Erythroblast (primary cell): Measurements from ENCODE around the gene JARID2.
A peak's percentile ranks its signal among the peaks of the same experiment; 100 is the strongest.

ENCODE experiments used
- DNase-seq, 2 experiments: peaks; one replicate each; lab custom pipeline; 2025; lab: John Stamatoyannopoulos, UW
- GATA1 ChIP-seq: IDR thresholded peaks from 2 replicates; pipeline ENCODE4 v1.6.1; 2011; ENCODE audit warnings: low read depth, mild to moderate bottlenecking, control low read depth, low read length, moderate library complexity
- POLR2A ChIP-seq: IDR thresholded peaks from 2 replicates; pipeline ENCODE4 v1.6.1; 2011; ENCODE audit warnings: mild to moderate bottlenecking, low read length

JARID2 gene

DNA sequence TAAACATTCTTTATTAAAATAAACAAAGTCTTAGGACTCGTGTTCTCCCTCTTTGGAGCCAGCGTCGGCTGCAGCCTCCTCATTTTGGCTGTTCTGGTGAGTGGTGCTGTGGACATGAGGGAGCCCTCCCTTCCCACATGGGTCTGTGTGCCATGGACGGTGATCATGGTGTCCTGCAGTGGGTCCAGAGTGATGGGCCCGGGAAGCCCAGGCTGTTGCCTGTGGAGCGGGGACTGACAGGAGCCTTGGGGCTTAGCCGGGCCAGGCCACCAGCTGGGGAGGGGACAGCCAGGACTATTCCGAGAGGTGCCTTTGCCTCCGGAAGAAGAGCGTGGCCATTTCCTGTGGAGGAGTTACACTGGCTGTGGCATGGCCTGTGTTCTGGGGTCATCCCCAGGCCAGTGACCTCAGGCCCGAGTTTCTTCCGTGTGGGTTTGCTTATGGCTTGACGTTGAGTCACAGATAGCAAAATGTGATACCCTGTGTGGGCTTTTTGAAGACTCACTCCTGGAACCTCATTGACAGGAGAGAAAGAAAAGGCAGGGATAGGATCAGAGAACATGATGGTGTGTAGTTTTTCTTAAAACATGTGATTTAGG, 263.6 kb downstream of the JARID2 start:
- DNase-seq: peak in 1 of 2 experiments; percentile 29
- TF ChIP-seq POLR2A: no peak
- TF ChIP-seq GATA1: no peak

DNA sequence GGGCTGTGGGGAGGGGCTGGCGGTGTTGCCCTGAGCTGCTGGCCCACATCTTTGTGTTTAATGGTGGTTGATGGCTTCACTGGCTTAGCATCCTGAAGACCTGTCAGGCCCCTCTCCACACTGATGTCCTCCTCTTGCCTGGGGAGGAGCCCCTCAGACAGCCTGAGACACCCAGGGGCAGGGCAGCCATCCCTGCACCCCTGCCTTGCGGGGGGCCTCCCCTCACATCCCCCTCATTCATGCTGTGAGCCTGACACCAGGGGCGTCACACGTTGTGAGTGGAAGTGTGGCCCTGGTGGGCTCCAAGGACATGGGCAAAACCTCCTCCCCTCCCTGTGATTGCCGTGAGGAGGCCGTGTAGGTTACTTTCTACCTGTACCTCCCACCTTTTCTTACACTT, 264.3 kb downstream of the JARID2 start:
- DNase-seq: no peak
- no peak for TF ChIP-seq POLR2A

GRCh38 chr6:15510536-15511247, 264.8 kb downstream of the JARID2 start:
- DNase-seq: no peak
- TF ChIP-seq GATA1: no peak
- no peak for TF ChIP-seq POLR2A

DNA sequence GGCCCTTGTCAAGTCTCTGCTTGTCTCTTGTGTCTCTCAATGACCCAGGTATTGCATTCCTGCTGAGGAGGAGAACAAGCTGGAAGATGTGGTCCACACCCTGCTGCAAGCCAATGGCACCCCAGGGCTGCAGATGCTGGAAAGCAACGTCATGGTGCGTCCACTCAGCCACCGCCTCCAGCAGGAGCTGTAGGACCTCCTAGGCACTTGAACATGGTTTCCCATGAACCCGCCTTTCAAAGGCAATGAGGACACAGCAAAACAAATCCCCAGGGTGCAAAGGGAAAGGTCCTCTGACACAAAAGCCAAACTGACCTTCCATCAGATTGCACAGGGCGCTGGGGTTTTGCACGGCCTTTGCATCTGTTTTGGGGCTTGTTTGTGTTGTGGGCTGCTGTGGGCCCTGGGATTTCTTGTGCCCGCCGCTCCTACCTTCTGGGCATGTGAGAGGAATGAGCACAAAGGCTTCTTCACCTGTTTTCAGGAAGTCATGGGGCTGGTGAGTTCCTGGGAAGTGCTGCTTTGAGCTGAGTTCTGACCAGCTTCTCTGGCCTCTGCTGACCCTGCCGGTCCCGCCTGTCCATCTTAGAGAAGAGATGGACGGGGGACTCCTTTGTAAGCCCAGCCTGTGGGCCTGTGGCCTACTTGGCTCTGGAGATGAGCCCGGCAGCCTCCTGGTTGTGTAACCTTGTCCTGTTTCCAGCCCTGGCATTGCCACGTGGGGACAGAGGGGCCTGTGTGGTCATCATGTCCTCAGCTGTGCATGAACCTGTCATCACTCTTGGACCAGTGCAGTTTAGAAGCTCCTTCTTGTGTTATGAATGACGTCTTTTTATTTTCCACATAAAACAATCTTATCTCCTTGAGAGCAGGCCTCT, 265.6 kb downstream of the JARID2 start:
- TF ChIP-seq POLR2A: no peak
- TF ChIP-seq GATA1: no peak
- DNase-seq: no peak

- no peak for TF ChIP-seq POLR2A
- no peak for TF ChIP-seq GATA1
- DNase-seq: peak in 1 of 2 experiments; percentile 24
Observed at GRCh38 chr6:15512126-15512525, 266.3 kb downstream of the JARID2 start.

- TF ChIP-seq GATA1 (no peak), POLR2A (no peak)
- DNase-seq: no peak
Observed at GRCh38 chr6:15512721-15513120, 266.9 kb downstream of the JARID2 start.

- TF ChIP-seq POLR2A (no peak), GATA1 (no peak)
- DNase-seq: no peak
Observed at GRCh38 chr6:15513131-15513771, 267.4 kb downstream of the JARID2 start.

- peak; percentile 20 to 62 for DNase-seq
- TF ChIP-seq POLR2A (no peak), GATA1 (no peak)
Observed at GRCh38 chr6:15513801-15514711, 268.2 kb downstream of the JARID2 start.

GRCh38 chr6:15515226-15515625, 269.4 kb downstream of the JARID2 start:
- no peak for TF ChIP-seq GATA1
- peak in 1 of 2 experiments; percentile 17 for DNase-seq

DNA sequence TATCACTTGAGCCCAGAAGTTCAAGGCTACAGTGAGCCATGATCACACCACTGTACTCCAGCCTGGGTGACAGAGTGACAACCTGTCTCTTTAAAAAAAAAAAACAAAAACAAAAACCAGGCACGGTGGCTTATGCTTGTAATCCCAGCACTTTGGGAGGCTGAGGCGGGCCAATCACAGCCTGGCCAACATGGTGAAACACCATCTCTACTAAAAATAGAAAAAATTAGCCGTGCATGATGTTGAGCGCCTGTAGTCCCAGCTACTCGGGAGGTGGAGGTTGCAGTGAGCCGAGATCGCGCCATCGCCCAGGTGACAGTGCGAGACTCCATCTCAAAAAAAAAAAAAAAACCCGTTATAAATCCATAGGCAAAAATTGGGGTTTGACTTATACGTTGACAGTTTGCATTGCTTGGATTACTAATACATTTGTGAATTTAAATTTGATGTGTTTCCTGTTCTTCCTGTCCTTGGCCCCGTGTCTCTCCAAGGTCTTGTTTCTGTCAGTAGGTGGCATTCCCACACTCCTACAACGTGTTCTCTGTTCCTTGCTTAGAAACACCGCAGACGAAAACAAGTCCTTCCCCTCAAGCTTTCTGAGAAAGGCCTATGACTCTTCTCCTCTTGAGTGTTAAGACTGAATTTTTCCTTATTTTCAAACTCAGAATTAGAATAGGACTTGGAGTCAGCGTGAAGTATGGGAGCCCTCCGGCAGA, 269.9 kb downstream of the JARID2 start:
- DNase-seq: no peak
- TF ChIP-seq GATA1 (no peak), POLR2A (no peak)

- DNase-seq: no peak
- no peak for TF ChIP-seq POLR2A
- no peak for TF ChIP-seq GATA1
Observed at GRCh38 chr6:15516378-15516777, 270.5 kb downstream of the JARID2 start.

DNA sequence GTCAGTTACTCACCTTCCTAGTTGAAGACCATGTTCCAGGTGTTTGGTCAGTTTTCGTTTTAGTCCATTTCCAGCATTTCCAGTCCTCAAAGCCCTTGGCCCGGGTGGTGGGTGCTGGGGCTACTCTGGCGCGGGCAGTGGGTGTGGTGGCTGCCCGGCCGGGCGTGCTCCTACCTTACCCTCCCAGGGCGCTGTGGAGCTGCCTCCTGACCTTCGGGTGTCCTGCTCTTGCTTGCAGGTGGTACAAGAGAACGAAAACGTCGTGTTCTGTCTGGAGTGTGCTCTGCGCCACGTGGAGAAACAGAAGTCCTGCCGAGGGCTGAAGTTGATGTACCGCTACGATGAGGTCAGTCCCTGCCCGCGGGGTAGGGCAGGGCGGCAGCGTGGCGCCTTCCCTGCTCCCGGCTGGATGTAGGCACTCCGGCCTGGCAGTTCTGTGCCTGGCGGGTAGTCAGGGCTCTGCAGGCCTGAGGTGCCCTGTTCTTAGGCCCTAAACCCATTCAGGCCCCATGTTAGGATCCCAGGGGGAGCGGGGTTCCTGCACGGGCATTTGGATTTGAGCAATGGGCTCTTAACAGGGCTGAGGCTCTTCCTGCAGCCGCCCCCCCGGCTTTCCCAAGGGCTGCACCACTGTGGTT, 271.2 kb downstream of the JARID2 start:
- TF ChIP-seq POLR2A (no peak), GATA1 (no peak)
- DNase-seq: no peak
